ENCODE results near the gene SUGP1. TPM values are rescaled to one million over a fixed set of nuclear protein-coding genes. Genes with fewer than 3 reads are reported as not detected.

The SUGP1 gene
- total RNA-seq, 1 donor from 2014 or later, result 45.0 TPM

- H3K27me3 Mint-ChIP-seq (ENCODE audit: low read depth), result peaks cover 22% of the 10 kb centered on the region
- H3K27ac Mint-ChIP-seq (ENCODE audit: unreplicated experiment), result no peak overlapping the region
- TF ChIP-seq, protein P1, sequence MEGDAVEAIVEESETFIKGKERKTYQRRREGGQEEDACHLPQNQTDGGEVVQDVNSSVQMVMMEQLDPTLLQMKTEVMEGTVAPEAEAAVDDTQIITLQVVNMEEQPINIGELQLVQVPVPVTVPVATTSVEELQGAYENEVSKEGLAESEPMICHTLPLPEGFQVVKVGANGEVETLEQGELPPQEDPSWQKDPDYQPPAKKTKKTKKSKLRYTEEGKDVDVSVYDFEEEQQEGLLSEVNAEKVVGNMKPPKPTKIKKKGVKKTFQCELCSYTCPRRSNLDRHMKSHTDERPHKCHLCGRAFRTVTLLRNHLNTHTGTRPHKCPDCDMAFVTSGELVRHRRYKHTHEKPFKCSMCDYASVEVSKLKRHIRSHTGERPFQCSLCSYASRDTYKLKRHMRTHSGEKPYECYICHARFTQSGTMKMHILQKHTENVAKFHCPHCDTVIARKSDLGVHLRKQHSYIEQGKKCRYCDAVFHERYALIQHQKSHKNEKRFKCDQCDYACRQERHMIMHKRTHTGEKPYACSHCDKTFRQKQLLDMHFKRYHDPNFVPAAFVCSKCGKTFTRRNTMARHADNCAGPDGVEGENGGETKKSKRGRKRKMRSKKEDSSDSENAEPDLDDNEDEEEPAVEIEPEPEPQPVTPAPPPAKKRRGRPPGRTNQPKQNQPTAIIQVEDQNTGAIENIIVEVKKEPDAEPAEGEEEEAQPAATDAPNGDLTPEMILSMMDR (IDR thresholded peaks at IDR 0.05), result no peak
- no peaks in the 10 kb centered on the region for H3K36me3 Mint-ChIP-seq (ENCODE audit: low read depth)
- peaks cover 8% of the 10 kb centered on the region for H3K4me1 Mint-ChIP-seq (ENCODE audit: low read depth)
- peaks cover 2% of the 10 kb centered on the region for H3K9me3 Mint-ChIP-seq (ENCODE audit: low read depth)
- no peak overlapping the region for H3K4me3 Mint-ChIP-seq (ENCODE audit: unreplicated experiment)
- DNase-seq (ENCODE audit: low spot score), result no peak
Measured at GRCh38 chr19:19263886-19264487, 56.3 kb downstream of the SUGP1 start.

DNA sequence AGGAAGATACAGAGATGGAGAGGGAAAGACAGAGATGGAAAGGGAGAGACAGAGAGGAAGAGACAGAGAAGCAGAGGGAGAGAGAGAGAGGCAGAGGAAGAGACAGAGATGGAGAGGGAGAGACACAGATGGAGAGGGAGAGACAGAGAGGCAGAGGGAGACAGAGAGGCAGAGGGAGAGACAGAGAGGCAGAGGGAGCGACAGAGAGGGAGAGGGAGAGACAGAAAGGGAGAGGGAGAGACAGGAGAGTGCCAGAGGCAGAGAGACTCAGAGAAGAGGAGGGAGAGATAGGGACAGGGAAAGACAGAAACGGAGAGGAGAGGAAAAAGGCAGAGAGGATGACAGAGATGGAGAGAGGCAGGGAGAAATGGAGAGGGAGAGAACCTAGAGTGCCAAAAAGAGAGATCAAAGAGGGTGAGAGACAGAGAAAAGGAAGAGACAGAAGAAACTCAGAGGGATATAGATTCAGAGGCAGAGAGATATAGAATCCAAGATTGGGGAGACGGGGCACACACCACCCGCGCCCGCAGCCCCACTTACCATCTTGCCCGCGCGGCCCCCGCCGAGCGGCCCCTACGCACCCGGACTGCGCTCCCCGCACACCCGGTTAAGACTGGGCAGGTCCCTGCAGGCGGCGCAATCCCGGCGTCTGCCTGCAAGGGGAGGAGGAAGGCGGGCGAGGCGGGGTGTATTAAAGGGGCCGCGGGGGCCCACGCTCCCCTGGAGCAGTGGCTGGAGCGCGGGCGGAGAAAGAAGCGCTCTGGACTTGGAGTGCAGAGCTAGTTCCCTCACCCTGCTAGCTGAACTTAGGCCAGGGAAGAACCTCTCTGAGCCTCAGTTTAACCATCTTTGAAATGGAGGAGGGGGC lies 57.9 kb downstream of the SUGP1 start:
- H3K4me1 Mint-ChIP-seq (ENCODE audit: low read depth), result peaks cover 8% of the 10 kb centered on the region
- peaks cover 2% of the 10 kb centered on the region for H3K9me3 Mint-ChIP-seq (ENCODE audit: low read depth)
- TF ChIP-seq, protein P1 (IDR thresholded peaks at IDR 0.05), result no peak
- peaks cover 22% of the 10 kb centered on the region for H3K27me3 Mint-ChIP-seq (ENCODE audit: low read depth)
- H3K27ac Mint-ChIP-seq (ENCODE audit: unreplicated experiment), result no peak overlapping the region
- H3K4me3 Mint-ChIP-seq (ENCODE audit: unreplicated experiment), result peak overlapping the region; percentile 54
- no peaks in the 10 kb centered on the region for H3K36me3 Mint-ChIP-seq (ENCODE audit: low read depth)
- no peak for DNase-seq (ENCODE audit: low spot score)

DNA sequence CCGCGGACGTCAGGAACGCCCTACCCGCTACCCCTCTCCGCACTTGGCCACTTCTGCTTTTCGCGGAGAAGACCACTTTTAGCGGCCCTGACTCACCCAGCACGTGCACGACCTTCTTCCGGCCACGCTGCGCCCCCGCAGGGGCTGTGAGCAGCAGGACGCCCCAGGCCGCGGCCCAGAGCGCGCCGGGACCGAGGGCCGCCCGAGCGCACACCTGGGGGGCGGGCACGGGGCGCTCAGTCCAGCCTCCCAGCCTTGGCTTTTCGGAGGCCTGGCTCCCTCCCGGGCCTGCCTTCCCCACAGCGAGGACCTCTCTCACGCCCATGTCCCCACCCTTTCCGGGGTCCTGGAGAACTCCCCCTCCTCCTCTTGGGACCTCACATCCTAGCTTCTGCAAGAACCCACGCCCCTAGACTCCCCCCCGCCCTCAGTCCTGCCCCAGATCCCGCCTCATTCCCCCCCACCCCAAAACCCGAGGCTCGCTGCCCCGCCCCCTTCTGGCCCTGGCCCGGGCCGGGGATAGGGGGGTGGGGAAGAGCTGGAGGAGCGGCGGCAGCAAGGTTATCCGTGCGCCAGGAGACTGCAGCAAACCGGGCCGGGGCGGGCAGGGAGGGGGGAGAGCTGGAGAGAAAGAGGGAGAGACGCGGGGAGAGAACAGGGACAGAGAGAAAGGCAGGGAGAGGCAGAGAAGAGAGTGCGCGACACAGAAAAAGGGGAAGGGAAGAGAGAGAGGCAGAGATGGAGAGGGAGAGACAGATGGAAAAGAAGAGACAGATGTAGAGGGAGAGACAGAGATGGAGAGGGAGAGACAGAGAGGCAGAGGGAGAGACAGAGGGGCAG lies 58.7 kb downstream of the SUGP1 start:
- H3K9me3 Mint-ChIP-seq (ENCODE audit: low read depth), result peaks cover 2% of the 10 kb centered on the region
- H3K27me3 Mint-ChIP-seq (ENCODE audit: low read depth), result peaks cover 29% of the 10 kb centered on the region
- TF ChIP-seq, protein P1 (IDR thresholded peaks at IDR 0.05), result no peak
- DNase-seq (ENCODE audit: low spot score), result no peak
- H3K27ac Mint-ChIP-seq (ENCODE audit: unreplicated experiment), result no peak overlapping the region
- peak overlapping the region; percentile 54 for H3K4me3 Mint-ChIP-seq (ENCODE audit: unreplicated experiment)
- peaks cover 8% of the 10 kb centered on the region for H3K4me1 Mint-ChIP-seq (ENCODE audit: low read depth)
- H3K36me3 Mint-ChIP-seq (ENCODE audit: low read depth), result no peaks in the 10 kb centered on the region

DNA sequence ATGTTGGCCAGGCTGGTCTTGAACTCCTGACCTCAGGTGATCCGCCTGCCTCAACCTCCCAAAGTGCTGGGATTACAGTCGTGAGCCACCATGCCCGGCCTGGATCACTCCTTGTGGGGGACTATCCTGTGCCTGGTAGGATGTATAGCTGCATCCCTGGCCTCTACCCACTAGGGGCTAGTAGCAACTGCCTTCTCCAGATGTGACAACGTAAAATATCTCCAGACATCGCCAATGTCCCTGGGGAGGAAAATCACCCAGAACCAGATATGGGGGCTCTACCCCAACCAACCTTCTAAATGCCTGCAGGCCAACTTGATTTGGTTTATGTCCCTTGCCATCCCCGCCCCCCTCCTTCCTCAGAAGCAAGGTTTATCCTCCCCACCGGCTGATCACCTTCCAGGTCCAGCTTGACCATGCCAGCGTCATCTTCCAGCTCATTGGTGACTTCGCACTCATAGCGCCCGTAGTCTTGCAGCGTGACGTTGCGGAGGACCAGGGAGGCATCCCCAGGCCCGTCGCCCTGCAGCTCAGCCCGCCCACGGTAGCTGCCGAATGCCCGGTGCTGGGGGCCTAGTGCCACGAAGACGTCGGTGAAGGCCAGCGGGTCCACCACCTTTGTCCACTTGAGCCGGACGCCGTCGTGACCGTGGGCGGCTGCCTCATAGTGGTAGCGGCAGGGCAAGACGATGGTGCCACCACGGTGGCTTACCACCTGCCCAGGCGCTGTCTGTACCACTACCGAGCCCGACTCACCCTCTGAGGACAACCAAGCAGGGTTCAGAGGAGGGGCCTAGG lies 59.7 kb downstream of the SUGP1 start:
- no peaks in the 10 kb centered on the region for H3K36me3 Mint-ChIP-seq (ENCODE audit: low read depth)
- peaks cover 8% of the 10 kb centered on the region for H3K4me1 Mint-ChIP-seq (ENCODE audit: low read depth)
- TF ChIP-seq, protein P1 (IDR thresholded peaks at IDR 0.05), result no peak
- H3K9me3 Mint-ChIP-seq (ENCODE audit: low read depth), result peaks cover 2% of the 10 kb centered on the region
- no peak overlapping the region for H3K27ac Mint-ChIP-seq (ENCODE audit: unreplicated experiment)
- peaks cover 38% of the 10 kb centered on the region for H3K27me3 Mint-ChIP-seq (ENCODE audit: low read depth)
- DNase-seq (ENCODE audit: low spot score), result peak; percentile 91
- no peak overlapping the region for H3K4me3 Mint-ChIP-seq (ENCODE audit: unreplicated experiment)
